ENCODE data around the gene RAB6C.
"Not testable (repeated sequence)": the region's sequence is repeated elsewhere in the genome, so short reads cannot be mapped to it uniquely, and the experiment has no call there.

Gene RAB6C

GRCh38 chr2:129996657-129997237 is 17.3 kb downstream of the RAB6C start:
- DNase-seq = not testable (repeated sequence)

- DNase-seq = not testable (repeated sequence)
These were observed 19.3 kb downstream of the RAB6C start for GRCh38 chr2:129998771-129999170.

GRCh38 chr2:130005862-130006261 is 26.4 kb downstream of the RAB6C start:
- DNase-seq = not testable (repeated sequence)

- not testable (repeated sequence) for DNase-seq
These were observed 37.2 kb downstream of the RAB6C start for GRCh38 chr2:130016701-130017100.

- no peak for DNase-seq
These were observed 39.9 kb downstream of the RAB6C start for GRCh38 chr2:130019402-130019801.

- DNase-seq = not testable (repeated sequence)
These were observed 40.6 kb downstream of the RAB6C start for GRCh38 chr2:130020069-130020468.

- DNase-seq = not testable (repeated sequence)
These were observed 46.5 kb downstream of the RAB6C start for GRCh38 chr2:130025931-130026330.
